Mammary epithelial cell (primary cell): ENCODE data around the gene EXOC4.

Experiments used
- CTCF ChIP-seq, 2 donors: IDR thresholded peaks in 1 of 2; conservative IDR thresholded peaks in 1 of 2; 2 replicates each; pipeline ENCODE4 v1.5.1; 2011 to 2012; ENCODE audit warnings: inconsistent platforms in 2 of 2, low read length in 2 of 2, mild to moderate bottlenecking in 2 of 2, control low read depth in 1 of 2, low read depth in 1 of 2; ENCODE audit not compliant: insufficient read depth in 1 of 2; ENCODE audit errors: extremely low read depth in 1 of 2
- EZH2 ChIP-seq: IDR thresholded peaks from 2 replicates; pipeline ENCODE4 v1.6.1; 2012; ENCODE audit warnings: low read length, inconsistent platforms, borderline replicate concordance

- TF ChIP-seq CTCF (conservative IDR thresholded peaks at IDR 0.05 in 1 of 2, IDR thresholded peaks at IDR 0.05 in 1 of 2; ENCODE audit: extremely low read depth in 1 of 2, insufficient read depth in 1 of 2, low read depth in 1 of 2, low read length in 2 of 2) (no peak), EZH2 (no peak)
Measured at GRCh38 chr7:133563251-133563650, 310.4 kb downstream of the EXOC4 start.
